Activated effector memory CD4-positive, alpha-beta T cell treated with Interleukin-2 at 50 U/mL for 16 hours (primary cell): Measurements from ENCODE around the gene KCNT2.

ENCODE experiments used
- DNase-seq: peaks from one replicate; pipeline ENCODE4 v3.0.0-alpha.2; 2020

The KCNT2 gene

DNA sequence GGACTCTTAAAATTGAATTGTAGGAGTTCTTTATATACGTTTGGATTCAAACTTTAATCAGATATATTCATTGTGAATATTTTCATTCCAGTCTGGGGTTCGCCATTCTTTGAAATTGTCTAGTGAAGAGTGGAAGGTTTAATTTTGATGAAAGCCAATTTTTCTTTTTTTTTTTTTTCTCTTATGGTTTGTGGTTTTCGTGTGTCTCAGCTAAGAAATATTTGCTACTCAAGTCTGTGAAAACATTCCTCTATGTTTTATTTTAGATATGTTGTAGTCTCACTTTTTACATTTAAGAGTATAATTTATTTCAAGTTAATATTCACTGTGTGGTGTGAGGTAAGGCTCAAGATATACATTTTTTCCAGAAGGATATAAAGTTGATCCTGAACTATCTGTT is 220.5 kb downstream of the KCNT2 start:
- no peak for DNase-seq

DNA sequence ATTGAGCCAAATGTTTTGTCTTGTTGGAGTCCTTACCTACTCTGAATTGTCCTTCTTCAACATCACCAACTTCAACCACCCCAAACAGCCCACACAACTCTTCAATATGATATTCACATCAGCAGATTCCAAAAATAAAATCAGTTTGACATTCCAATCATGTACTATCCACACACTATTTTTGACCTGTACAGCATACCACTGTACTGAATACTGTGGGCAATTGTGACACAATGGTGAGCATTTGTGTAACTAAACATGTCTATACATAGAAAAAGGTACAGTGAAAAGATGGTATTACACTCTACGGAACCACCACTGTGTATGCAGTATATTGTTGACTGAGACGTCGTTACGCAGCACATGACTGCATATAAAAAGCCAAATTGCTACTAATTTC is 223.1 kb downstream of the KCNT2 start:
- no peak for DNase-seq

DNA sequence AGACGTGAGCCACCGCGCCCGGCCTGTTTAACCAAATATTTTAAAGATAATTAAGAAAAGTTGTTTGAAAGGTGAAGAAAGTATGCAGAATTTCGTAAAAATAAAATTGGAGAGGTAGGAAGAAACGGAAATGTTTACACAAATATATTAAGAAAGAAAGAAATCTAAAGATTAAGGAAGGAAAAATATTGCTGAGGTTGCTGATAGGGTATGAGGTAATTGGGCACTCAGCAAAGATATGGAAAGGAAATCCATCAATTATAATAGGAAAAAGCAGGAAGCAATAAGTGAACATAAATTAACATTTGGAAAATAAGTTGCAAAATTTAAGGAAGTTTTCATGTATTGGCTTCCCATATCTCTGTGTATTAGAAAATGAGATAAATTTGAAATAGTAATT is 225.9 kb downstream of the KCNT2 start:
- no peak for DNase-seq

DNA sequence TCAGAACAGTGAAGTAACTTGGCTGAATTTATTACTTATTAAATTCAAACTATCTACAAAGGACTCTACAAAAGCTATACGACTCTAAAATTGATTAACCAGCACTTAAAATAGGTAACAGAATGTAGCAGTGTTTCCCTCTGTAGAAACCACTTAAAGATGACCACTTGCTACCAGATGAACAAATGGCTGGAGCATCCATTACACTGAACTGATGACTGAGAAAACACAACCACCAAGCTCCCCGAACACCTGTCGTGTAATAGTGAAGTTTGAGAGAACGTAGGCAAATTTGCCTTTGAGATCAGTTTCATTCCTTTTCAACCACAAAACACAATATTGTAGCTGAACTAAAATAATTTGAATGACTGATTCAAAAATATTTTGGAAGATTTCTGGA is 226.7 kb downstream of the KCNT2 start:
- DNase-seq = no peak

DNA sequence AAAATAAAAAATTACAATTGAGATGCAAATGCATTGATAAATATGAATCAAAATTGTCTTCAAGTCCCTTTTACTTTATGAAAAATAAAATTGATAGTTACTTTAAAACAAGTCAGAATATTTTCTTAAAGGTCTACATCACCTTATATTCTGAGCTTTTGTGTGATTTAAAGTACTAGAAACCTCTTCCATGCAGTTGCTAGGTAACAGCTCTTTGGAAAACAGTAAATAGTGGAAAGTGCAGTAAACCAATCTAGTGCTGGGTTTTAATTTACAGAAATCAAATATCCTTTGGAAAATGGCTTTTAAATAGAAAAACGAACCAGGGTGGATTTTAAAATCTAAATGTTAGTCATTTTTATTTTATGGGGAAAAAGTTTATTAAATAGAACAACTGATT is 227.9 kb downstream of the KCNT2 start:
- no peak for DNase-seq

DNA sequence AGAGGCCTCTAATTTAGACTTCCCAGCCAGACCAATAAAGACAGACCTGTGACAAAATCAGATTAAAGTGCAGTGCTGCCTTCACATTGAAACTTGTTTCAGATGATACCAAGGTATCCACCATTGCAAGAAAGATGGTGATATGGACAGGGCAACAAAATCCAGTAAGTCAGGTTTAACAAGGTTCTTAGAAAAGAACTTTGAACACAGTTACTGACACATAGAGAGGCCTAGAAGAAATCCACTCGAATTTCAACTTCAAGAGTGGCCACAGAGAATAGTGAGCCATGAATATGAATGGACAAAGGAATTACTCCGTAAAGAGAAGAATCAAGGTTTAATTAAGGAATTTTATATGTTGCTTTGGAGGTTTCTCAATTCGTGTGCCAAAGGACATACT is 230.4 kb downstream of the KCNT2 start:
- DNase-seq = no peak

DNA sequence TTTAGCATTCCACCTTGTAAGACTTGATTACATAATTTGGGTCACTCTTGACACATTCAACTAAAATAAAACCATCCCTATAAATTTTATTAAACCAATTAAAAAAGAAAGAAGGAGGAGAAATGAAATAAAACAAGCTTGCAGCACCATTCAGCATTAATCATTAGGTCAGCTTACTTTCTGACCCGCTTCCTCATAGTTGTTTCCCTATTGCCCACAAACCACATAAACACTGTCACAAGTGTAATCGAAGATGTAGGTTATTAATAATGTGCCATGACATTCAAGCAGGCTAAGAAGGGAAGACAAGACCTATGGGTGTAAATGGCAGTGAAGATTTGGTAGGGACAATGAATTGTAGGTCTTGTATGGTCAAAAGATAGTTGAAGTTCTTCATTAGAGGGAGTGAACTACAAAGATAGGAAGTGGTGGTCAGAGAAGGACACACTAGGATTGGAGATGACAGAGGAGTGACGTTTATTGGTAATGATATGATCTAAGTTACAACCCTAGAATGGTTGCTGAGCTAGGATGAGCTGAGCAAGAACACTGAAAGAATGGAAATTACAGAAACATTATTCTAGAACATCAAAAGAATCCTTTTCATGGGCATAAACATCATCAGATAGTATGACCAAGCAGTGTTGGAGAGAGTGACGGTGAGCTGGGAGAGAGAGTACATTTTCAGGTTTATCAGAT is 231.5 kb downstream of the KCNT2 start:
- DNase-seq = no peak

DNA sequence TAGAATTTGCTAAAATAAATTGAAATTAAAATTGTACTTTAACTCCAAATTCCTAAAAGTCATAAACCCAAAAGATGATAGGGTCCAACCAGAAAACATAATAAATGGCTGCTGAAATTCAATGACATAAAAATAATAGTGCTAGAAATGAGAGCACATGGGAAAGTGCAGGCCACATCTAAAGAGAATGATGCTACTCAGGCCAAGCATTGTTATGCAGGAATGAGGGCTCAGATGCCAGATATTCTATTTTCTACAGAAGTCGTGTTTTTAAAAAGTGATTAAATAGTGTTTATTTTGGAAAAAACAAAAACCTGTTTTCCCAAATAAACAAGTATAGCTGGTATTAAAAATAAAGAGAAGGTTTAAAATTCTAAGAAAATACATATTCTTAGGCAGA is 234.4 kb downstream of the KCNT2 start:
- no peak for DNase-seq

DNA sequence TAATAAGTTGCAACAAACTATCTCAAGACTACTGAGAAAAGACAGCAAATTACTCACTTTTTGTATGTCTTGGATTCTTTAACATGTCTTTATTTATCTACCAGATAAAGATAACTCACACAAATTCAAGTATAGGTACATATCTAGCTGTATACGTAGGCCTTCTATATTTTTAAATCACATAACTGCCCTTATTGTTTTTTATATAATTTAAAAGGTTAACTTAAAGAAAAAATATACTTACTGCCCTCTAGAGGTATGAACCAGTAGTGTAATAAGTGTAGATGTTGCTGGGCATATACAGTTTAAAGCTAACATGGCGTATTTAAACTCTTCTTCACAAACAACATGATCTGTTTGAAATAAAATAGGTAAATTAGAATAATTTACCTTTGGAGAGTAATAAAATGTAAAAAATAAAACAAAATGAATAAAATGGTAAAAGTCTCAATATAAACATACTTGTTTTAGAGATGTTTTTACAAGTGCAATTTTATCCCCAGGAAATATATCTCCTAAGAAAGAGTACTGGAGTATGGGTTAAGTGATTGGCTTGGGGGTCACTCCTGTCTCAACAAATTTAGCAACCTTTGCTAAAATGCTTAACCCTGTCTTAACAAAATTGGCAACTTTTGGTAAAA is 235.2 kb downstream of the KCNT2 start:
- DNase-seq = no peak

DNA sequence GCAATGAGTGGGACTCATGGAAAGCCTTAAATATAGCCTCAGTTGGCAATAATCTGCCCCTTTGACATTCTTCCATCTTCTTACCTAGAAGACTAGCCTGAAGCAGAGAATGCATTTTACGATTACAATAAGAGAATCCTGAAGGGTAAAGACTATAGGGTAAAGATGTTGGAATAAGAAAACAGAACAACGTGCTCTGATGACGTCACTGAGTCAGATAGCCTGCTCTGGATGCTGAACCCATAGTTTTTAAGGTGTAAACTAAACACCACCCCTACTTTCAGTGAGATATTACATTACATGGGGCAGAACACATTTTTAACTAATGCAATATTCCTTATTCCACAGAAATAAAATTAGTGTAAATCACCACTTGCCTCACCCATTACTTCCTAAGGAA is 240.4 kb downstream of the KCNT2 start:
- no peak for DNase-seq

DNA sequence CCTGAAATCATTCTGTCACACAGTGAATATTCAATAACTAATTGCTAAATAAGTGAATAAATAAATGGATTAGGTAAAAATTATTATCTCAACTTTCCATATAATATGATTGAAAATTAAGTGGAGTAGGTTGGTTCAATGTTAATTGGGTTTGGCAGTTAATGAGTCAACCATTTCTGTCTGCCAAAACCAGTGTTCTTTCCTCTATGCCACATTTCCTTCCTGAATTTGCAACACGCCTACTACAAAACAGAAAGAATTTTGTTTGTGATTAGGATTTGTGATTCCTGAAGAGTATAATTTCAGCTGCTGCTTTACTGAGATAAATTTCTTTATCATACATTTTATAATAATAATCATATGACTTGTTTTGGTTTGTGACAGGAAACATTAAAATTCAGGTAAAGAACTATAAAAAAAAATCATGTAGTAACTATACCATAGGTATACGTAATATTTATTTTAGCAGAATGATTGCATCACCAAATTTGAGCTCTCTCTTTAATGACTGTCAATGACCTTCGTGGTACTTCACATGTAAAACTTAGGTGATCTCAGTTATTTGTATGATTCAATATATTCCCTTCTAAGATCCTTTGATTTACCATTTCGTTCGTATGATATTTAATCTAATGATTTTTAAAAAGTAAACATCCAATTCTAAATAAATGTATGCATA is 241.3 kb downstream of the KCNT2 start:
- no peak for DNase-seq

DNA sequence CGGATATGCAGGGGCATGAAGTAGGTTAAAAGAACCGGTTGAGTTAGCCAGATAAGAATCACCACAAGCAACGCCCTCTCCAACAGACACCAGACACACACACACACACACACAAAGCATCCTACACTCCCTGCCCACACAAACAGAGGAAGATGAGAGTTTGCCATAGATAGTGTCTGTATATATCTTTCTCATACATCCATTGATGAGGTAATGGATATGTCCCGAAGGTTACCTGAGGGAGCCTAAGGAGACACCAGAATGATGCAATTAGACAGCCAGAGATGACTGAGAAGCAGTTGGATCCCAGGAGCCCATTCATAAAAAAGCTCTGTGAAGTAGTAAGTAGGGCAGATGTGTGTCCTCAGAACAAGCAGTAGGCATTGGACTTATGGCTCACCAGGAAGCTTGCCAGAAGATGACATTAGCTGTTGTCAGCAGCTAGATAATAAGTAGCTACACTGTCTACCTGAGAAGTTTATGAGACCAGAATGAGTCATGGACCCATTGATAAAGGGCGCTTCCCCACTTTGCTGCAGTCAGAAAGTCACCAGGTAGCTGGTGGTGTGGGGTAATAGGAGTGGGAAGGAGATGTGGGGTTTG is 247.0 kb downstream of the KCNT2 start:
- no peak for DNase-seq

DNA sequence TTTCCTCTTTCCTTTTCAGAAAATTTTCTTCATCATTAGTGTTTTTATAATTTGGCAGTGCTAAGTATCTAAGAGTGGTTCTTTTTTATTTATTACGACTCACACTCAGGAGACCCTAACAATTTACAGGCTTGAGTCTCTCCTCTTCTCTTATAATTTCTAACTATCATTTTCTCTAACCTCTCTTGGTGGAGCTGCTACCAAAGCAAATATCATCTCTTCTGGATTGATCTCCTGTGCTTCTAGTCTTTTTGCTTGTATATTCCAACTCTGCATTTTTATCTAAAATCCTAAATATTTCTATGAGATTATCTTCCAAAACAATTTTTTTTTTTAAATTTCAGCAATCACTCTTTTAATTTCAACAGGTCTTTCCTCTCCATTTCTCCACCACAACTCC is 250.3 kb downstream of the KCNT2 start:
- DNase-seq = no peak

DNA sequence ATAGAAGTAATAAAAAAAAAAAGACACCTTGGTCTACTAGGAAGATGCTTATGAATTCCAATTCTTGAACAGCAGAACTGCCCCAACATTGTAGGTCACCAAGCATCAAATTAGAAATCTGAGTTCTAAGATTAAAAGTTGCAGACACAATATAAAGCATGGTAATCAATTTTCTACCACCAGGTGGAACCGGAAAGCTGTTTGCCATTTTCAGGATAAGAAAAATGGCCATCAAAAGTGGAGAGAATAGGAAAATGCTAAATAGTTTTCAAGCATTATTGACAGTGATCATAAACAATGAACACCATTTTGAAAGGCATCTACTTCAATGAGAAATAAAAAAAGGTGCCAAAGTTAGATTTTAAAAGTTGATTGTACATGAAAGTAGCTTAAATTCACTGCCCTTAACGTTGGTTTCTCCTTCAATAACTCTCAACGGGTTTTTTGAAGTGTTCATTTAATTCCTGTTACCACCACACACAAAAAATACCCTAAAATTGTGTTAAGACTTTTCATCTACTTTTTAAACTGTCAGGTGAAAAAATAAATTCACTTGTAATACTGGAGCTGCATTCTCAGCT is 252.9 kb downstream of the KCNT2 start:
- DNase-seq = no peak

DNA sequence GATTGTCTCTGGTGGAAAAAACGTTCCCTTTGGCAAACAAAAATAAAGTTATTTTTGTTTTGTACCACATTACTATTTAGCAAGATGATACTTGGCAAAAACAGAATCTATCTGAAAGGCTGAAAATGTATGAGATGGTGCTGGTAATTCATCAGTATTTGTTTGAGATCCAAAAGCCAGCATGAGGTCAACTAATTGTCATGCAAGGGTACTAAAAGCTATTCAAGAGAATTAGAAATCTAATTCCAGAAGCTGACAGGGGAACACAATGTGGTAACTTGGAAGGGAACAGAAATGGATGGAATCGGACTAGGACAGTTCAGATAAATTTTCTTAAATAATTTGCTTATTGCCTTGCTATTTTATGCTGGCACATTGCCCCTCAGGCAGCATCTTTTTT is 263.8 kb downstream of the KCNT2 start:
- no peak for DNase-seq

DNA sequence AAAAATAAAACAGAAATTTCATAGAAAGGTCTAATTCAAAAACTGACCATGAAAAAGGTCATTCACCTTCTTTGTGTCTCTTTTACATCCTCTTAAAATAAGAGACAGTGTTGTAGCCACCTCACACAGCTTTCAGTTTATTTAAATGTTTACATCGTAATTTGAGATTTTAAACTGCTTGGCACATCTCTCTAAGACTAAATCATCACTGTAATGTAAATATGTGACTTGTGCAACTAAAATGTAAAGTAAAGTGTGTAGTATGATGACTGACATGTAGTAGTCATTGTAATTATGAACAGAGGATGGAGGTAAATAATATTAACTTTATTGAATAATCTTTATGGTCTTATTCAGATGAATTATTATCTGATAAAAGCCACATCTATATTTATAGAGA is 283.9 kb downstream of the KCNT2 start:
- no peak for DNase-seq

DNA sequence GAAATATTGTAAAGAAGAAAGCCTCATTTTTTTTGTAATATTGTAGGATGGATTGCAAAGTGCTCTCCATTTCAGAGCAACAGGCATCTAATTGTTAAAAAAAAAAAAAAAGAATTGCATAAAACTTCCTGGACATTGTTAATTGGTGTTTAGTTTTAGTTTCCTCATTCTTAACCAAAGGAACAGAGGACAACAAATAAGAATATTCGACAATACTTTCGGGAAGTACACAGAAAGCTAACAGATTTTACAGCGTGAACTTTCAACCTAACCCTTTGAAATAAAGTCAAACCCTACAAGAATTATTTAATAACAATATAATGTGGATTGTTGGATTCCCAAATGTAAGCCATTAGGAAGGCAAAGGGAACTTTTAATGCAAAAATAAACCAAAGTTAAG is 284.4 kb downstream of the KCNT2 start:
- DNase-seq = no peak

DNA sequence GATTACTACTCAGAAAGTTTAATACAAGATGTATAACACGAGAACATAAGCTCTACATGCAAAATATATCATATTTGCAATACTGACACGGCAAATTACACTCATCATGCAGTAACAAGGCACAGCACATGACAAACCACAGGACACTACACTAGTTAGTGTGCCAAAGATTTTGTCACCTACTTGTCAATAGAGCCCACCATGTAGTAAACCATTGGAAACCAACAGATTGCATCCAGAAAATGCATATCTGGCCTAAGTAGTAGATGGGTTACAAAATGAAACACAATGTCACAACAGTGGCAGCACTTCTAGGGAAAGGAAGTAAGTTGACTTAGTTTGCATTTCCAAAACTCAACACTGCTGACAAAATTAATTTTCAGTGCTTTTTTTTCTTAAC is 288.9 kb downstream of the KCNT2 start:
- no peak for DNase-seq

DNA sequence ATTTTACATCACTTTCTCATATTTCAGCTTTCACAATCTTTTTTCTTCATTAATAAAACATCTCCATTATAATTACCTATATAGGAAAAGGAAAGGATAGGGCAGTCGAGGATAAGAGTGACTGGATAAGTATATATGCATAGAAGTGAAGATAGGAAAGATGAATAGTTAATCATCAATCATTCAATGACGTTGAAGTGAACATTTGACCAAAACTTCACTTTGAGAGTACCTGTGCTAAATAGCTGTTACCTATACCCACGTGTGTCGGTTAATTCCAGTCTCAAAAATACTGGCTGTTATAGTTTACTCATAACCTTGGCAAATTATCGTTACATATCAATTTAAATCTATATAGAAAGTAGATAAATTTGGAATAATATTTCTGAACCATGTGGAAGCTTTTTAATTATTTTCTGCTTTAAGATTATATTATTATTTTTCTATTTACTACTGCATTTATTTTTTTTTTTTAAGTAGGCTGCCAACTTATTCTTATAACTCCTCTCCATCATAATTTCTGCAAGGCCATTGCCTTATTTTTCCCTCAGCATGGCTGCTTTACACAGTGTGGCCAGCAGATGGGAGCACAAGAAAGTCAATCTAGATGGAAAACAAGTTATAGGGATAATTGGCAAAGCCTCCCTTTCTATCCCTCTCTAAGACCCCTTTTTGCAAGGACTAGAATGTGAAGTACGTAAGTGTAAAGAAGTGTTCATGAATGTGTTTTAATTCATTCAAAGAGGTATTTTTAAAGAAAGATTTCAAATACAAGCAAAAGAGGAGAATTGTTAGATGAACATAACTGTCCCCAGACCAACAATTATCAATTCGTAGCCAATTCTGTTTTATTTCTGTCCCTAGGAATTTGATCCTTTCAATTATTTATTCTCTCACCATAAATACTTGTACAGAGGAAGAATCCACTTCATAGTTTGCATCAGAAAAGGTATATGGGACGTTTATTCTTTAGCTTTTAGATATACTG is 290.4 kb downstream of the KCNT2 start:
- no peak for DNase-seq

DNA sequence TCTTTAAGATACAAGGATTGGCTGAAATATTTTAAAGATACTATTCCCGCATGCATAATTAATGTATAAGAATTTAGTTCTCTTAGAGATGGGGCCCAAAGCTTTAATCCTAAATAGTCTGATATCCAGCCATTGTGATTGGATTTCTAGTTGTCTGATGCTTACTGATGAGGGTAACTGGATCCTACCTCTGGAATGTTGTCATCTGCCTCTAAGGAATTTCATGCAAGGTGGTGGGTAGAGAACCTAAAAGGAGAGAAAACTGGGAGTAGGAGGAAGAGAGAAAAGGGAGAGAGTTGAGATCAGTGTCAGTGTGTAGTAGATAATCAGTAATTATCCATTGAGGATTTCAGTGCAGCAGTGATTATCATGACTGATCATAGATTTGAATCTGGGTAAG is 295.5 kb downstream of the KCNT2 start:
- DNase-seq = no peak

DNA sequence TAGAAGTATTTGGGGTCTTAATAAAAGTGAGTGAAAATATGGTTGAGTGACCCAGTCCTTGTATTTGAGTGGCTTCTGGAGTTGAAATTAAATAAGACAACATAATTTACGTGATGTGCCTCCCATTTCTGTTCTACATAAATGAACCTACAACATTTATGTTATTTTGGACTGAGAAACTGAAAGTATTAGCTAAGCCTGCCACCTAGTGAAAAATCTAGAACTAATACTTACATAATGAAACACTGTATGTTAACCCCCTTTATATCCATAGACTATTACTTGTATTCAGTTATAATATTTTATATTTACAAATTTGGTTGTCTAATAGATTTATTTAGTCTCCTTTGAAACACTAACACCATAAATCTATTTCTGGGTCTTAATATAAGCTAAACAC is 298.9 kb downstream of the KCNT2 start:
- no peak for DNase-seq

DNA sequence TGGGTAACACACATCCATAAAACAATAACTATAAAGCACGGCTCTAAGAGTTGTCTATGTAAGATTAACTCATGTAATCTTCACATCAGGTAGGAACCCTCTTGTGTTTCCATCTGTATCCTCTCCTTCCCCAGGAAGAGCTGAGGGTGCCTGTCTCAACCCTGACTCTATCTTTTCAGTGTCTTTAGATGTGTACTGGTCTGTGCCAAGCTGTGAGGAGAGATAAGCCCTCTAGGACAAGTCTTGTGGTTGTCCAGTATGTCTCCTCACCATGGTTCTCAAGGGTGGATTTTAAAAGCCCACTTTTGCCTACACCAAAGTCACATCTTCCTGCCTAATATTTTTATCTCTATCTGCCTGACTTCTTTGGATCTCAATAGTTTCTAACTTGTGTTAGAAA is 300.1 kb downstream of the KCNT2 start:
- DNase-seq = no peak

DNA sequence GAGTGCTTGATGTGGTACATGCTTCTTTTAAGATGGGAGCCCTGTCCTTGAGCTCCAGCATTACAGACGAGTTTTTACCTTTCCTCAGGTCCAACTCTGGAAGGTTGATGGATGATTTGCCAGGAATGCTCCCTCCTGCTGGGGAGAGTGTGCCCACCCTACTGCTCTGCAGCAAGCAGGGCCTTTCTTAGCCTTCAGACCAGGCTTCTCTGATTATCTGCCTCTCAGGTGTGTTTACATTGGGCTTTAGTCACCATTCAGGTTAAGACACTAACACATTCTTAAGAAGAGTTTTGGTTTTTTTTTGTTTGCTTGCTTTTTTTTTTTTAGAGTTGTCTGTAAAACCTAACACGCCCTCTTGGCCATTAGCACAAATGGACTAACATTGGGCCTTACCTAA is 301.8 kb downstream of the KCNT2 start:
- no peak for DNase-seq
